ENCODE data around the gene MRC2. TPM values are rescaled to one million over a fixed set of nuclear protein-coding genes. Genes with fewer than 3 reads are reported as not detected.

The MRC2 gene
- total and polyA plus RNA-seq, 2 of the 13 experiments (the other 11 are each of a cell fraction or from before 2014, with no cell fraction given): not detected

- TF ChIP-seq DZIP1 (CRISPR knock-in tag; IDR thresholded peaks at IDR 0.05): 0 out of 2 replicates have a peak, but pooled peaks have one; percentile 28
- TF ChIP-seq MAX (IDR thresholded peaks at IDR 0.05): peak; percentile 49; the same call in 1 of the 2 replicates
- no peak for TF ChIP-seq JDP2 (CRISPR knock-in tag; IDR thresholded peaks at IDR 0.05; ENCODE audit: borderline replicate concordance)
- TF ChIP-seq ATF7 (IDR thresholded peaks at IDR 0.05): no peak
- peak; percentile 63; the same call in 1 of the 2 replicates for TF ChIP-seq ATF7 (CRISPR knock-in tag; IDR thresholded peaks at IDR 0.05)
- TF ChIP-seq, protein P1, sequence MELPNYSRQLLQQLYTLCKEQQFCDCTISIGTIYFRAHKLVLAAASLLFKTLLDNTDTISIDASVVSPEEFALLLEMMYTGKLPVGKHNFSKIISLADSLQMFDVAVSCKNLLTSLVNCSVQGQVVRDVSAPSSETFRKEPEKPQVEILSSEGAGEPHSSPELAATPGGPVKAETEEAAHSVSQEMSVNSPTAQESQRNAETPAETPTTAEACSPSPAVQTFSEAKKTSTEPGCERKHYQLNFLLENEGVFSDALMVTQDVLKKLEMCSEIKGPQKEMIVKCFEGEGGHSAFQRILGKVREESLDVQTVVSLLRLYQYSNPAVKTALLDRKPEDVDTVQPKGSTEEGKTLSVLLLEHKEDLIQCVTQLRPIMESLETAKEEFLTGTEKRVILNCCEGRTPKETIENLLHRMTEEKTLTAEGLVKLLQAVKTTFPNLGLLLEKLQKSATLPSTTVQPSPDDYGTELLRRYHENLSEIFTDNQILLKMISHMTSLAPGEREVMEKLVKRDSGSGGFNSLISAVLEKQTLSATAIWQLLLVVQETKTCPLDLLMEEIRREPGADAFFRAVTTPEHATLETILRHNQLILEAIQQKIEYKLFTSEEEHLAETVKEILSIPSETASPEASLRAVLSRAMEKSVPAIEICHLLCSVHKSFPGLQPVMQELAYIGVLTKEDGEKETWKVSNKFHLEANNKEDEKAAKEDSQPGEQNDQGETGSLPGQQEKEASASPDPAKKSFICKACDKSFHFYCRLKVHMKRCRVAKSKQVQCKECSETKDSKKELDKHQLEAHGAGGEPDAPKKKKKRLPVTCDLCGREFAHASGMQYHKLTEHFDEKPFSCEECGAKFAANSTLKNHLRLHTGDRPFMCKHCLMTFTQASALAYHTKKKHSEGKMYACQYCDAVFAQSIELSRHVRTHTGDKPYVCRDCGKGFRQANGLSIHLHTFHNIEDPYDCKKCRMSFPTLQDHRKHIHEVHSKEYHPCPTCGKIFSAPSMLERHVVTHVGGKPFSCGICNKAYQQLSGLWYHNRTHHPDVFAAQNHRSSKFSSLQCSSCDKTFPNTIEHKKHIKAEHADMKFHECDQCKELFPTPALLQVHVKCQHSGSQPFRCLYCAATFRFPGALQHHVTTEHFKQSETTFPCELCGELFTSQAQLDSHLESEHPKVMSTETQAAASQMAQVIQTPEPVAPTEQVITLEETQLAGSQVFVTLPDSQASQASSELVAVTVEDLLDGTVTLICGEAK (IDR thresholded peaks at IDR 0.05): no peak
- TF ChIP-seq, protein P1 (CRISPR knock-in tag; IDR thresholded peaks at IDR 0.05): no peak
- TF ChIP-seq SP1 (IDR thresholded peaks at IDR 0.05): no peak
- no peak for TF ChIP-seq SP1 (CRISPR knock-in tag; IDR thresholded peaks at IDR 0.05)
- TF ChIP-seq SPEN (CRISPR knock-in tag; IDR thresholded peaks at IDR 0.05; ENCODE audit: low read depth): no peak
- peak; percentile 25 for TF ChIP-seq ZNF883 (CRISPR knock-in tag; IDR thresholded peaks at IDR 0.05; ENCODE audit: not compliant biosample characterization)
- no peak for TF ChIP-seq PHB2 (IDR thresholded peaks at IDR 0.05; ENCODE audit: partially characterized antibody)
- TF ChIP-seq SP5 (CRISPR knock-in tag; IDR thresholded peaks at IDR 0.05; ENCODE audit: borderline replicate concordance, low read depth): peak; percentile 47; the same call in 1 of the 2 replicates
- no peak for TF ChIP-seq PCBP1 (IDR thresholded peaks at IDR 0.05; ENCODE audit: borderline replicate concordance, low read depth, low read length)
- TF ChIP-seq TBX3 (IDR thresholded peaks at IDR 0.05; ENCODE audit: borderline replicate concordance): peak; percentile 59; the same call in 1 of the 2 replicates
- TF ChIP-seq ZNF326 (CRISPR knock-in tag; IDR thresholded peaks at IDR 0.05; ENCODE audit: borderline replicate concordance): no peak
- peak; percentile 77 for TF ChIP-seq ZNF761 (CRISPR knock-in tag; conservative IDR thresholded peaks at IDR 0.05)
- peak; percentile 23; the same call in 1 of the 2 replicates for TF ChIP-seq ZNF629 (CRISPR knock-in tag; conservative IDR thresholded peaks at IDR 0.05)
- TF ChIP-seq MED1 (CRISPR knock-in tag; IDR thresholded peaks at IDR 0.05): peak; percentile 72
Measured at GRCh38 chr17:62616993-62617893, 10.2 kb upstream of the MRC2 start (continued).

Data from HepG2 (cell line).